Subcutaneous abdominal adipose tissue (tissue), 5 donors: ENCODE data around the gene PXDN.
"Not testable (repeated sequence)": the region's sequence is repeated elsewhere in the genome, so short reads cannot be mapped to it uniquely, and the experiment has no call there.

Source experiments
- H3K27ac ChIP-seq: one replicate; pipeline ENCODE4 v1.7.0; 2013; ENCODE audit warnings: low read depth, mild to moderate bottlenecking, inconsistent platforms, low read length, moderate library complexity
- H3K27me3 ChIP-seq, 5 donors: one replicate each; pipeline ENCODE4 v1.7.0; 2013; ENCODE audit warnings: low read length in 5 of 5, inconsistent platforms in 1 of 5; ENCODE audit not compliant: control insufficient read depth in 5 of 5, insufficient read depth in 4 of 5
- H3K36me3 ChIP-seq, 5 donors: one replicate each; pipeline ENCODE4 v1.7.0; 2013; ENCODE audit warnings: low read length in 5 of 5; ENCODE audit not compliant: control insufficient read depth in 5 of 5, insufficient read depth in 5 of 5
- H3K4me1 ChIP-seq, 5 donors: one replicate each; pipeline ENCODE4 v1.7.0; 2013; ENCODE audit warnings: low read length in 5 of 5, mild to moderate bottlenecking in 3 of 5, moderate library complexity in 1 of 5; ENCODE audit not compliant: control insufficient read depth in 5 of 5, insufficient read depth in 5 of 5
- H3K4me3 ChIP-seq, 5 donors: one replicate each; pipeline ENCODE4 v1.7.0; 2013; ENCODE audit warnings: low read length in 5 of 5, low read depth in 1 of 5
- H3K9ac ChIP-seq, 5 donors: one replicate each; pipeline ENCODE4 v1.7.0; 2013; ENCODE audit warnings: low read length in 5 of 5, mild to moderate bottlenecking in 4 of 5, moderate library complexity in 3 of 5
- H3K9me3 ChIP-seq, 5 donors: one replicate each; pipeline ENCODE4 v1.7.0; 2013; ENCODE audit warnings: low read length in 5 of 5; ENCODE audit not compliant: control insufficient read depth in 5 of 5
- donor health status: healthy.
- donor health status: healthy.
- donor health status: healthy.
- donor health status: healthy.
- donor health status: healthy.

The PXDN gene

GRCh38 chr2:1724351-1724750, 20.0 kb downstream of the PXDN start:
- H3K27ac ChIP-seq = peak overlapping the region; percentile 67
- H3K4me1 ChIP-seq = peaks cover 19 to 67% (median 58%) of the 10 kb centered on the region in 5 donors
- not testable (repeated sequence) for H3K27me3 ChIP-seq, H3K9ac ChIP-seq, H3K36me3 ChIP-seq, H3K9me3 ChIP-seq, H3K4me3 ChIP-seq

DNA sequence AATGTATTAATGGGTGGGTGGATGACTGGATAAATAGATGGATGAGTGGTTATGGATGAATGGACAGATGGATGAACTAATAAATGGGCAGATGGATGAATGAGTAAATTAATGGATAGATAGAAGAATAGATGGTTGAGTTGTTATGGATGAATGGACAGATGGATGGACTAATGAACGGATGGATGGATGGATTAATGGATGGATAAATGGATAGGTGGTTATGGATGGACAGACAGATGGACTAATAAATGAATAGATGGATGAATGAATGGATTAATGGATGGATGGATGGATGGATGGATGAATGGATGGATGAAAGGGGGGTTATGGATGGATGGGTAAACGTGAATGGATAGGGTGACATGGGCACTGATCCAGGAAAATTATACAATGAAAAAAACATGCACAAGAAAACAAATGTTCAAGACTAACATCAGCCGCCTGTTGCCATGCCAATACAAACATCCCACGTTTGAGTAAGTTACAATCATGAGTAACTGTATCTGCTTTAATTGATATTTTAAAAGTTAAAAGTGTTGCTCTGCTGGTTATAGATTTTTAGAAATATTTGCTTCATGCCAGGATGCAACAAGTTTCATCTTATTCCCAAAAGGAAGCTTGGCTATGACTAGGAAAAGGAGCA, 20.8 kb downstream of the PXDN start:
- no peaks in the 10 kb centered on the region for H3K27me3 ChIP-seq
- H3K4me1 ChIP-seq = peaks cover 13 to 67% (median 54%) of the 10 kb centered on the region in 5 donors
- H3K36me3 ChIP-seq = no peaks in the 10 kb centered on the region
- no peaks in the 10 kb centered on the region for H3K9me3 ChIP-seq
- H3K27ac ChIP-seq = peak overlapping the region; percentile 67
- no peak overlapping the region for H3K4me3 ChIP-seq
- H3K9ac ChIP-seq = no peak overlapping the region

DNA sequence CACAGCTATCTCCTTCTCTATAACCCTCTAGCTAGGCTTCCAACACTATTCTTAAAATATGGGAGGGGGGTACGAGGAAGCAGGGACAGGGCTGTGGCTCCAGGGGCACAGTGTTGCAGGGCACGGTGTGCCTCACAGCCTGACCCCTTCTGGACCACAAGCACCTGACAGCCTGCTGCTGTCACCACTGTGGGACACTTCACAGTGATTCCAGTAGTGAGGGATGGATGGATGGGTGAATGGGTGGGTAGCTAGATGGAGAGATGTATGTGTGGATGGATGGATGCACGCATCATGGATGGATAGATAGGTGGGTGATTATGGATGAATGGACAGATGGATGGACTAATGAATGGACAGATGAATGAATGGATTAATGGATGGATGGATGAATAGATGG, 21.6 kb downstream of the PXDN start:
- no peaks in the 10 kb centered on the region for H3K27me3 ChIP-seq
- no peak overlapping the region for H3K4me3 ChIP-seq
- no peaks in the 10 kb centered on the region for H3K9me3 ChIP-seq
- H3K27ac ChIP-seq = peak overlapping the region; percentile 94
- H3K9ac ChIP-seq = peak overlapping the region in 1 of 5 donors; percentile 57
- no peaks in the 10 kb centered on the region for H3K36me3 ChIP-seq
- H3K4me1 ChIP-seq = peaks cover 11 to 66% (median 49%) of the 10 kb centered on the region in 5 donors

- no peaks in the 10 kb centered on the region for H3K27me3 ChIP-seq
- H3K4me3 ChIP-seq = peak overlapping the region in 2 of 5 donors; percentile 7 to 18
- H3K27ac ChIP-seq = peak overlapping the region; percentile 94
- H3K9ac ChIP-seq = peak overlapping the region in 4 of 5 donors; percentile 46 to 84 (median 64)
- H3K4me1 ChIP-seq = peaks cover 11 to 63% (median 47%) of the 10 kb centered on the region in 5 donors
- no peaks in the 10 kb centered on the region for H3K36me3 ChIP-seq
- no peaks in the 10 kb centered on the region for H3K9me3 ChIP-seq
These were observed 22.3 kb downstream of the PXDN start for GRCh38 chr2:1721706-1722646.

DNA sequence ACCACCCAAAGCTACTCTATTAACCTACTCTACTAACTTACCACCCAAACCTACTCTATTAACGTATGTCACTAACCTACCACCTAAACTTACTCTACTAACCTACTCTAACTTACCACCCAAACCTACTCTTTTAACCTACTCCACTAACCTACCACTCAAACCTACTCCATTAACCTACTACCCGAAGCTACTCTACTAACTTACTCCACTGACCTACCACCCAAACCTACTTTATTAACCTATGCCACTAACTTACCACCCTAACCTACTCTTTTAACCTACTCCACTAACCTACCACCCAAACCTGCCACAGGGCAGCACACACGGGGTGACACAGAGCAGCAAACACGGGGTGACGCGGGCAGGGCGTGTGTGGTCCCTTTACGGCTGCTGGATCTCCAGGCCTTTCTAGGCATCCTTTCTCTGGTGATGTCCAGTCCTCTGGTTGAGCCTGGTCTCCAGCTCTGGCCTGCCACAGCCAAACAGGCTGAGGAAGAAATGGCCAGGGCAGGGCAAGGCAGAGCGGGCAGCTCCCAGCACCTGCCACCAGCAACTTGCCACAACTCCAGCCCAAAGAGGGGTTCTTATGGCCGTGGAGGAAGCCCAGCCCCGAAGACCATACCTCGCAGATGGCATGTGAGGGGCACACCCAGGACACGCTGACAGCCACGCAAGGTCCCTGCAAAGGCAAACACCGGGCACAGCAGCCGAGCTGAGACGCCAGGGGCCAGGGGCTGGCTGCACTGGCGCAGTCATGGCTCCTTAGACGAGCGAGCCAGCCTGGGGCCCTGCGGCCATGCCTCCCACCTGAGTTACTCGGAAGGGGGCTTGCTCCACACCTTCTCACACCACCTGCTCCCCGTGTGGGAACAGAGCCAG, 25.7 kb downstream of the PXDN start:
- H3K9me3 ChIP-seq = no peaks in the 10 kb centered on the region
- peaks cover 27 to 87% (median 76%) of the 10 kb centered on the region in 5 donors for H3K4me1 ChIP-seq
- H3K27ac ChIP-seq = peak overlapping the region; percentile 92

GRCh38 chr2:1717113-1717512, 27.2 kb downstream of the PXDN start:
- H3K9me3 ChIP-seq = no peaks in the 10 kb centered on the region
- H3K4me3 ChIP-seq = no peak overlapping the region
- peak overlapping the region in 3 of 5 donors; percentile 28 to 57 (median 41) for H3K9ac ChIP-seq
- H3K4me1 ChIP-seq = peaks cover 28 to 91% (median 81%) of the 10 kb centered on the region in 5 donors
- H3K27ac ChIP-seq = peak overlapping the region; percentile 92
- no peaks in the 10 kb centered on the region for H3K36me3 ChIP-seq
- no peaks in the 10 kb centered on the region for H3K27me3 ChIP-seq

More for the DNA sequence above, 25.7 kb downstream of the PXDN start:
- no peaks in the 10 kb centered on the region for H3K36me3 ChIP-seq
- peak overlapping the region in 2 of 5 donors; percentile 5 to 28 for H3K9ac ChIP-seq
- H3K27me3 ChIP-seq = no peaks in the 10 kb centered on the region
- H3K4me3 ChIP-seq = no peak overlapping the region

DNA sequence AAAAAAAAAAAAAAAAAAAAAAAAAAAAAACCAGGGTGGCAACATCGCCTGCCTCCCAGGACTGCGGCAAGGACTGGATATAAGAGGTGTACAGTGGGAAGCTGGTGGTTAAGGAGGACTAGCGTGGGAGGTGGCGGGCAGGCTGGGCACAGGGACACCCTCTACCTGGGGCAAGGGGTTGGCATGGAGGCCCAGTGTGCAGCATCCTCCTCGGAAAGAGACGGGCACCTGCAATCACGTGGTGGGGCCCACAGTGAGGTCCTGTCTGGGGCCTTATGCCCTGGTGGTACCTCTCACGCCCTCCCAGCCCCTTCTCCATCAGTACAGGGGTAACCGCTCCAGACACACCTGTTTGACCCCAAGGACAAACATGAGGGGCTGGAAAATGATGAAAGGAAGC, 27.9 kb downstream of the PXDN start:
- no peaks in the 10 kb centered on the region for H3K9me3 ChIP-seq
- peak overlapping the region in 3 of 5 donors; percentile 28 to 57 (median 41) for H3K9ac ChIP-seq
- peak overlapping the region; percentile 92 for H3K27ac ChIP-seq
- H3K4me1 ChIP-seq = peaks cover 26 to 92% (median 82%) of the 10 kb centered on the region in 5 donors
- no peaks in the 10 kb centered on the region for H3K27me3 ChIP-seq
- no peak overlapping the region for H3K4me3 ChIP-seq
- no peaks in the 10 kb centered on the region for H3K36me3 ChIP-seq

DNA sequence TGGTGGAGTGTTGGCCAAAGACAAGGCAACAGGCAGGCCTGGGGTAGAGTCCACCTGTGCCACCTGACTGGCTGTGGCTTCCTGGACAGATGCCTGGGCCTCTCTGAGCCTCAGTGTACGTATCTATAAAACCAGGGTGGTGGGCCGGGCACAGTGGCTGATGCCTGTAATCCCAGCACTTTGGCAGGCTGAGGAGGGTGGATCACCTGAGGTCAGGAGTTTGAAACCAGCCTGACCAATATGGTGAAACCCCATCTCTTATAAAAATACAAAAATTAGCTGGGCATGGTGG, 28.4 kb downstream of the PXDN start:
- H3K27ac ChIP-seq = peak overlapping the region; percentile 92
- not testable (repeated sequence) for H3K36me3 ChIP-seq, H3K9me3 ChIP-seq, H3K27me3 ChIP-seq
- peak overlapping the region in 2 of 5 donors; percentile 21 to 30 for H3K4me3 ChIP-seq
- H3K4me1 ChIP-seq = peaks cover 24 to 89% (median 78%) of the 10 kb centered on the region in 5 donors
- peak overlapping the region in 1 of 5 donors; percentile 66 for H3K9ac ChIP-seq

- Histone ChIP-seq H3K4me3 (peak overlapping the region in 3 of 5 donors; percentile 21 to 37 (median 30)), H3K9me3 (no peaks in the 10 kb centered on the region), H3K27me3 (no peaks in the 10 kb centered on the region), H3K27ac (peak overlapping the region; percentile 92), H3K4me1 (peaks cover 21 to 84% (median 74%) of the 10 kb centered on the region in 5 donors), H3K9ac (peak overlapping the region in 4 of 5 donors; percentile 28 to 66 (median 37)), H3K36me3 (no peaks in the 10 kb centered on the region)
These were observed 28.9 kb downstream of the PXDN start for GRCh38 chr2:1715184-1716013.
